Activated CD4-positive, alpha-beta T cell treated with anti-CD3 and anti-CD28 coated beads, Interleukin-10, Interleukin-2, amounts not matched to agents 100 ng/mL and 50 ng/mL, durations not matched to agents 16 hours and 8 hours (primary cell): ENCODE results near the gene MOV10.

Source experiments
- DNase-seq: peaks from one replicate; pipeline ENCODE4 v3.0.0-alpha.2; 2020

Gene MOV10

DNA sequence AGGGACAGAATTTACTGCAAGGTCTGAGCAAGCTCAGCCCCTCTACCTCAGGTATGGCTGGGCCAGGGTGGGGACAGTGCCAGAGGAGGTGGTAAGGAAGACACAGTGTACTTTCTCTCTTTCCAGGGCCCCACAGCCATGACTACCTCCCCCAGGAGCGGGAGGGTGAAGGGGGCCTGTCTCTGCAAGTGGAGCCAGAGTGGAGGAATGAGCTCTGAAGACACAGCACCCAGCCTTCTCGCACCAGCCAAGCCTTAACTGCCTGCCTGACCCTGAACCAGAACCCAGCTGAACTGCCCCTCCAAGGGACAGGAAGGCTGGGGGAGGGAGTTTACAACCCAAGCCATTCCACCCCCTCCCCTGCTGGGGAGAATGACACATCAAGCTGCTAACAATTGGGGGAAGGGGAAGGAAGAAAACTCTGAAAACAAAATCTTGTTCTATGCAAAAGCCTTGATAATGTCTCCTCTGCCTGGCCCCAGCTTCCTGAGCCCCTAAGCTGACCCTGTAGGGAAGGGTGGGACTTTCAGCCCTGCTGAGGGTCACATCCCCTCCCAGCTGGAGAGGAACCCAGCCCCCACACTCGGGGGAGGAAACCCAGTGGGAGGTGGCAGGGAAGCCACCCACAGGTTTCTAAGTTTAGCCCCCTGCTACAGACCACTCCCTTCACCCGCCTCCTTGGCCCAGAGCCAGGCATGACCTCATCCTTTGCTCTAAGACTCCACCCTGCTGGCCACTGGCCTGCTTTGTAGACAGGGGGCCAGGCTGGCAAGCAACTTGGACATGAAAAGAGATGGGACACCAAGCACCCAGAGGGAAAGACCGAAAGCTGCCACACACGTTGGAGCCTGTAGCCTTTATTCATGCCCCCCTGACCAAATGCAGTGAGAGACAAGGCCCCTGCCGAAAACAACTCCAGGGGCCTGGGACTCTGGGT, 26.1 kb downstream of the MOV10 start:
- peak; percentile 55 for DNase-seq

DNA sequence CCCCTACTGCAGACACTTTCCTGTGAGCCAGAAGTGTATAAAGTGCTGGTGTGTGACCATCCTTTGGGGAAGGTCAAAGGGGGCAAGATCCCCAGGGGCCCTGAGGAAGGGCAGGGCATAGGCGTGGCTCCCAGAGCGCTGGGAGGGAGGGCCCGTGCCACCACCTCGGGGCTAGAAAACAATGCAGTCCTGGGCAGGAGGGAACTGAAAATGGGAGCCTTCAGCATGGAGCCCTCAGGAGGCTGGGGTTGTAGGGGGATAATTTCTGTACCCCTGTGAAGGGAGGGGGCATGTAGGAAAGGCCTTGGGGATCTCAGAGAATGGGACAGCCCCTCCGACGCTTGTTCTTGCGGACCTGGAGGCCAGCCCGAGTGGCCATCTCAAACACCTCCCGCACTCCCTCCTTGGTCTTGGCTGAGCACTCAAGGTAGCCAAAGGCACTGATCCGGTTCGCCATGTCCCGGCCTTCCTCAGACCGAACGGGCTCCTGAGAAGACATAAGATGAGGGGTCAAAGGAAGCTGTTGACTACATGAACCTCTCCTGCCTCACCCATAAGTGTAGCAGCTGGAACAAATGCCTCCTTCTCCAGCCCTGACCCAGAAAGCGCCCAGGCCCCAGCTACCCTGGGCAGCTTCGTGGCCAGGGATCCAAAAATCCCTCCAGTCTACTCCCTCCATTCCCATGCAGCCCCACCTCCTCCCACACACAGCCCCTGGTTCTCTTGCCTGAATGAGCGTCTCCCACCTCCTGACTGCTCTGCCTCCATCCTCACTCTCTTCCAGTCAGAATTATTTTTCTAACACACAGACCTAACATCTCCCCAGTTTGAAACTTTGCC, 27.0 kb downstream of the MOV10 start:
- no peak for DNase-seq

DNA sequence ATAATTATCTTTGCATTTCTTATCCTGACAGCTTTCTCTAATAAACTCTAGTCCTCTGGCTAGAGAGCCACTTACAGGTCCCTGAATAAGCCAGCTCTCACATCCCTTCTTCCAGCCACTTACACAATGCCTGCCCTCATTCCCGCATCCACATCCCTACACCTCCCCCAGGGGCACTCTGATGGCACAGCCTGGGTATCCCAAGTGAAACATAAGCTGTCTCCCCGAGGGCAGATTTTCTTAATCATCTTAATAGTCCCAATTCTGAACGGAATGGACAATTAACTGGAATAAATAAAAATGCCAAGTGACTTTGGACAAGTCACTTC, 27.6 kb downstream of the MOV10 start:
- no peak for DNase-seq

DNA sequence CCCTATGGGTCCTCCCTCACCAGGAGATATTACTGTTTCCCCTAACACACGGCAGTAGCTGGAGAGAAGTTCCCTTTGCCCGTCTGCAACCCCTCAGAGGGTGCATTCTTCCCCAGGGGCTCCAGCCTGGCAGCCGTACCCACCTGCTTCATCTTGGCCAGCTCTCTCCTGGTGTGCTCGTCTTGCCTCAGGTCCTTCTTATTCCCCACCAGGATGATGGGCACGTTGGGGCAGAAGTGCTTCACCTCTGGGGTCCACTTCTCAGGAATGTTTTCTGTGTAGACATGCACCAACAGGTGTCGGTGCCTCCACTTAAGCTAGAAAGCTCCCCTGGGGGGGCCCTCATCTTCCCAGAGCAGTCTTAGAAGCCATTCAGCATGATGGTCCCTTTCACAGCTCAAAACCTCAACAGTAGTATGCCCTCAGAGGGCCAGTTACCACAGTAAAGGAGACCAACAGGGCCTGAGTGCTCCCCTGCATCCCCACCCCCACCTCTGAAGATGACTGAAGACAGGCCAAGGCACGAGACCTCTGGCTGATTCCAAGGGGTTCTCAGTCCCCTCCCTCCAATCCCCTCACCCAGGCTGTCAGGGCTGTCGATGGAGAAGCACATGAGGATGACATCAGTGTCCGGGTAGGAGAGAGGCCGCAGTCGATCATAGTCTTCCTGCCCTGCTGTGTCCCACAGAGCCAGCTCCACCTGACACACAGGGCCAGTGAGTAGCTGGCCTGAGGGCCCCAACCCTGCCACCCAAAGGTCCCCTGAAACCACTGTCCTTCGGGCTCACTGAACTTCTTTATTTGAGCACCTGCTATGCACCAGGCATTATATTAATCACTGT, 28.2 kb downstream of the MOV10 start:
- no peak for DNase-seq

DNA sequence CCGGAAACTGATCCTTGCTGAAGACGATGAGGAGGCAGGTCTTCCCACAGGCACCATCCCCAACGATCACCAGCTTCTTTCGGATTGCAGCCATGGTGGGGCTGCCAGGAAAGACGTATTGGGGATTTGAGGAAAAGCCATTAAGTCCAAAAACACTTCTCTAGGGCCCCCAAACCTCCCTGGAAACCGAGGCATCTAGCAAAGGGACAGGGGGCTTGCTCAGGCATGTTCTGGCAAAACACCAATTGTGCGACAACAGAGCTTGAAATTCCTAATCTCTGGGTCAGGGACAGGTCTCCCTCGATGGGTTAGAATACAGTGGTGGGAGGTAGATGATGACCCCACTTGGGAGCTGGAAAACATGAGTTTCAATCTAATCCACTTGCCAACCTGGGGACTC, 29.2 kb downstream of the MOV10 start:
- DNase-seq = no peak

DNA sequence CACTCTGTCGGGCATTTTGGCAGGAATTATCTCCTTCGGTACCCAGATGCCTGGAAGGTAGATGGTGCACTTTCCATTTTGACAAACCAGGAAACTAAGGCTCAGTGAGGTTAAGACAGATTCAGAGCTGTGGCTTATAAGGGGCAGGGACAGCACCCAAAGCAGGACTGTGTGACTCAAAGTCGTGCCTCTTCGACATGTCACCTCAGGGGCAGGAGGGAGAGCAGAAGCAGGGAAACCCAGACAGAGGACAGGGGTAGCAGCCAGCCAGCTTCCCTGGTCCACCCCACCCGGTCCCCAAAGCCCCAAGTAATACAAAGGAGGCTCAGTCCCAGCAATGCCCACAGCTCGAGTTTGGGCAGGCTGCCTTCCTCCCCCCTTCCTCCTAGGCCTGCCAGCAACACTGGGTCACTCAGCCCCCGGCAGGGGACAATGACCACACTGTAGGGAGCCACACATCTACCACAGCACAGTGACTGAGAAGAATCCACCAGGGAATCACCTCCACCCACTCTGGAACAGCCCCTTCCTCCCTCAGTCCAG, 30.0 kb downstream of the MOV10 start:
- peak; percentile 46 for DNase-seq

DNA sequence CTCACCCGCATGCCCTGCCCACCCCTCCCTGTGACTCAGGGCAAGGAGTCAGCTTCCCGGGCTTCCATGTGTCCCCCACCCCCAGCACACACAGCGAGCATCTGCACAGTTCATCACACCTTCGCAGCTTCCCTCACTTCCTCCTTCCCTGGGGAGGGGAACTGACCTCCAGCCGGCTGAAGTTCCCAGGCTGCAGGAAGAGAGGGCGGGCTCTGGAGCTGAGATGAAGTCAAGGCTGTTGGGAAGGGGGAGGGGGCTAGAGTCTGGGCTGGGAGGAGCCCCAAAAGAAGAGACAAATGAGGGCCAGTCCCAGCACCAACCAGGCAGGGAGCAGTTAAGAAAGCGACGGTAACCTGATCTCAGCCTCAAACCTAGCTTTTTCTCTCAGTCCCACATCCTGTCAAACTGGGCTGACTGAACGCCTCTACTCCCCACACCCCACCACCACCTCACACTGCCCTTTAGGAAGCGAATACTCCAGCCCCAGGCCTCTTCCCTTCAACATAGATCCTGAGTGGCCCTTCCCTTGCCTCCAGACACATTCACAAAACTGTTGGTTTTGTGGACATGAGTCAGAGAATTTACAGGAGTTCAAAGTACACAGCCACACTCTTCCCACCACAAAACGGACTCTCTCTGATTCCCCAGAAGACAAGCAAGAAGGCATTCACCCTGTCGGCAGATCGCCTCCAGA, 30.6 kb downstream of the MOV10 start:
- DNase-seq = peak; percentile 81

DNA sequence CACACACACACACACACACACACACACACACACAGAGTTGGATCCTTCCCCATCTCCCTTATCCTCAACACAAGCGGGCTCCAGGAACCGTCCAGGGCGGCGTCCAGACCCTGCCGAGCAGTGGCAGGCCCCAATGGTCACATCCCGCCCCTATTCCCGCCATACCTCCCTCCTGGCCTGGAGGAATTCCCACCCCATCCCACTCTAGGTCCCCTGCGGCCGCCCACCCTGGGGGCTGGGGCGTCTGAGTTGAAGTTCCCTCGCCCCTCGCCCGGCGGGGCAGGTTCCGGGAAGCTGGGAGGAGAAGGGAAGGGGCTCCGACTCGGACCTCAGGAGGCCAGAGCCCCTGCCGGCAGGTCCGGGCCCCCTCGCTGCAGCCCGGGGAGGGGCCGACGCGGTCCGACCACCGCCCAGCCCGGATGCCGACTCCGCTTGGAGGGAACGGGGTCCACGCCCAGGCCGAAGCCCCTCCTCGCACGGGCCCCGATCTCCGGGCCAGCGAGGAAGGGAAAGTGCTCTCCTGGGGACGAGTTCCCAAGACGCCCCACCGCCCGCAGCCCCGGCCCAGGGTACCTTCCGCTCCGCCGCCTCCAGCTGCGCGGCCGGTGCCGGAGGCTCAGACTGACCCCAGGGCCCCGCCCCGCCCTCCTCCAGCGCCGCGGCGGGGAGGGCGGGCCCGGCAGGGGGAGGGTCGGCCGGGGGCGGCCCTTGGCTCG, 32.2 kb downstream of the MOV10 start, which contains the start of gene RHOC:
TSS of gene RHOC (minus strand) at position 623 of the 716 bp plus-strand sequence. CDS start 3,328 bp downstream, outside the sequence.
- DNase-seq = peak; percentile 56

DNA sequence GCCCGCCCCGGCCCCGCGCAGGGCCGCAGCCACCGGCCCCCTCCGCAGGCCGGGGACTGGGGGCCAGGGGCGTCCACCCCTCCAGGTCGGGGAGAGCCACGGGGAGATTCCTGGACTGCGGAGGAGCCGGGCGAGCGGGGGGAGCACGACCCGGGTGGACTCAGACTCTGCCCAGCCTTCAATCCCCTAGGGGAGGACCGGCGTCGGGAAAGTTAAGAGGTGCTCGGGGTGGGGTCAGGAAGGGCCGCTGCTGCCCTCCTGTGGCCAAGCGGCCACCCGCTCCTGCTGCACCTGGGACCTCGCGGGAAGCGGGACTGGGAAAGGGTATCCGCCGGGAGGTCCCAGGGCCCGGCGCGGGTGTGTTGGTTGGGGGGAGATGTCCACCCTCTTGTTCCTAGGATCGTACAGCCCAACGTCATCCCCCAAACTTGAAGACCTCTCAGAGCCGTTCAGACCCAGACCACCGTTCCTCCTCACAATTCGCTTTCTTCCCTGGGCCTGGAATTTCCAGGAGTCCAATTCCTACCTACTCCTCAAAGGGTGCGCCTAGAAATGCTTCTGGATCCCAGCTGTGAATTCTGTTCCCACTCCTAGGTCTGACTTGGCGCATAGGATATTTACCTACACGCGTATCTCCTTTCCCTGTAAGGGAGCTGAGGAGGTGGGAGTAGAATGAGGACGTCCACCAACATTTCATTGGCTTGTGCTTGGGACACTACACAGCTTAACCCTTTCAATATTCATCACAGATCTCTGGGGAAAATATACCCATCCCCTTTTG, 33.0 kb downstream of the MOV10 start:
- DNase-seq = peak; percentile 77

DNA sequence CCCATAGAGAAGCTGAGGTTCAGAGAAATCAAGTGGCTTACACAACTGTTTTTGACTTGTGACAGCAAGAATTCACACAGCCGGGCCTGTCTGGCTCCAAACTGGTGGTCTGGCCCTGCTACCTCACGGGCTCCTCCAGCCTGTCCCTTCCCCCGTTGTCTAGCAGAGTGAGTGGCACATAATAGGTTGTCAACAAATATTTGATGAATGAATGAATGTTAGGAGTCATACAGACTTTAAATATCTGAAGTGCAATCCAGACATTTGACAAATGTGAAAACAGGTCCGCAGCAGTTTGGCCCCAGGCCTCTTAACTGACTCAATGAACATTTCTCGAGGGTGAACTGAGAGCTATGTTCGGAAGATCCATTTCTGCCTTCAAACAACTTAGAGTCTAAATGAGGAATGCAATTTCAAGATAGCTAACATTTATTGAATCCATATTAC, 33.6 kb downstream of the MOV10 start:
- DNase-seq = no peak

DNA sequence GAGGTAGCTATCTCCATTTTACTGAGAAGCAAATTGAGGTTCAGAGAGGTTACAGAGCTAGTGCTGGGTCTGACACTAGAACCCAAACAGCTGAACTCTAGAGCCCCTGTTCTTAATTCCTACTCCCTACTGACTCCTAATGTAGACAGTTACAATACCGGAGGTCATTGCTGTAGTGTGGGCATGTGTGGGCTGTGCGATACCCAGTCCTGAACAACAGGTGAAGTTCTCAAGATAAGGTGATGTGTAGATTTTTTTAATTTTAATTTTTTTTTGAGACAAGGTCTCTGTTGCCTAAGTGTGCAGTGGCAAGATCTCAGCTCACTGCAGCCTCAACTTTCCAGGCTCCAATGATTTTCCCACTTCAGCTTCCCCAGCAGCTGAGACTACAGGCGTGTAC, 34.0 kb downstream of the MOV10 start:
- DNase-seq = no peak

DNA sequence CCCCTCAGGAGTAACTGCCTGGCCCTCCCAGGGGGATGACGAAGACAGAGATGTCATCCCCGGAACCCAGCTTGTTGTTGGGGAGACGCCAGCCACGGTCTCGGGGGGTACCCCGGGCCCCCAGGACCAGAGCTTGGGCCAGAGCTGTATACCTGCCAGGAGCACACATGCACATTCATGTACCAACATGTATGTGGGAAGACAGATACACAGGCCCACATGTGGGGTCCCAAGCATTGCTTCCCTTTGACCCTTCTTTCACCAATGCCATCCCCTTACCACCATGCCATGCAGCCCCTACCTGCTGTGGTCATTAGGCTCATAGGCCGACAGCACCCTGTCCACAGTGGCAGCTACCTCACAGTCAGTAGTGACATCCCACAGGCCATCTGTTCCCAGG, 35.7 kb downstream of the MOV10 start:
- no peak for DNase-seq

DNA sequence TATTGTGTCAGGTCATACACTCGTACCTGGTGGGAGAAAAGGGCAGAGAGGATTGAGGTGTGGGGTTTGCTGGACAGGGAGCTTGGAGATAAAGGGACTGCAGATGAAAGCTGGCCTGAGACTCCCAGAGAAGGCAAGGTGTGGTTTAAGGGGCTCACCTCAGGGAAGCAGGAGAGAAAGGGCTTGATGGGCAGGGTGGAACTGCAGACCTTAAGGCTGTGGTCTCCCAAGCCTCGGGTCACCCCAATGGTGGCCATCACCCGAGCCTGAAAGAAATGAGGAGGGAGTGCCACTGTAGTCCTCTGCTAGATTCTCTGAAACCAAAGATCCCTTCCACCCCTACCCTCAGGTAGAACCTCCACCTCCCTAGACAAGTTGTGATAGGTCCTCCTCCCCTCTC, 36.1 kb downstream of the MOV10 start:
- no peak for DNase-seq

DNA sequence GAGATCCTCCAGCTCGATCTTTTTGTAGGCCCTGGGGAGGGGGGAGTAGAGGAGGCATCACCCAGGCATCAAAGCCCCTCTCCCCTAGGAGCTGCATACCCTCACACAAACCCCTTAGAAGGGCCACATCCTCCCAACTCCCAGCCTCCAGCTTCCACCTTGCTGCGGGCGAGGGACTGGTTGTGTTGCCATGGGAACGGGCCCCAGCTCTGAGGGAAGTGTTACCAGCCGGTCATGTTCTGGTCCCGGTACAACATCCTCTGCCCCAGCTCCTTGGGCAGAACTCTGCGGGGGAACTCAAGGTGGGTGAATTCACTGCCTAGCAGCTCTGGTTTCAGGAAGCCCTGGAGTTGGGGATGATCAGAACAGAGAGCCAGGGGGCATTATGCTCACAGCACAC, 36.6 kb downstream of the MOV10 start:
- no peak for DNase-seq

DNA sequence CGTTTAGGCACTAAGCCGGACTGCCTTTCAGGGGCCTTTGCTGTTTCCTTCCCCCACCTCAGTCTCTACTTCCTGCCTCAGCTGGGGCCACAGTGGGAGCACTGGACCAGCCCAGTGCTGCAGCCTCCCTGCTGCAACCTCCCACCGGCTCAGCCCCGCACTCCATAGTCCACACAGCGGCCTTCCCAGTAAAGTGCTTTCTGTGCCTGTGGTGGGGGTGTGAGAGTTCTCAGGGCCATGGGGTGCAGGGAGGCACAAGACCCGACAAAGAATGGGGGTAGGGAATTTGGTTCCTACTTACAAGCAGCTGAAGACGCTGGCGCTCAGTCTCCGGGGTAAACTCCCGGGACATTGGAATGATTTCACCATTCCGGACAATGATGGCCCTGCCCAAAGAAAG, 37.2 kb downstream of the MOV10 start:
- DNase-seq = no peak

DNA sequence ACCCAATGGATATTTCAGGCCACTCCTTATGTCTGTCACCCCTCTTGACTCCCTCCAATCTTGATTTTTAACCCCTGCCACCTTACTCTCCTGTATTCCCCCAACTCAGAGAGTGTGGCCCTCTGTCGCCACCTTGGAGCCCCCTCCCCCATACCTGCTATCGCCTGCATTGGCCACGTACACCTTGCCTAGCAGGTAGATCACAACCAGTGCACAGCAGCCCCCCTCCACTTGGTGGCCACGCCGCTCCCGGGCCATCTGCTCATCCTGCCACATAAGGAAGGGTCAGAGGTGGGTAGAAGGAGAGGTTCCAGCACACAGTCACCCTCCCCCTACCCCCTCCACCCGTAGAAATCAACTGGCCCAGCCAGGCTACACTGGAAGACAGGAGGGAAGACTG, 37.7 kb downstream of the MOV10 start:
- no peak for DNase-seq

DNA sequence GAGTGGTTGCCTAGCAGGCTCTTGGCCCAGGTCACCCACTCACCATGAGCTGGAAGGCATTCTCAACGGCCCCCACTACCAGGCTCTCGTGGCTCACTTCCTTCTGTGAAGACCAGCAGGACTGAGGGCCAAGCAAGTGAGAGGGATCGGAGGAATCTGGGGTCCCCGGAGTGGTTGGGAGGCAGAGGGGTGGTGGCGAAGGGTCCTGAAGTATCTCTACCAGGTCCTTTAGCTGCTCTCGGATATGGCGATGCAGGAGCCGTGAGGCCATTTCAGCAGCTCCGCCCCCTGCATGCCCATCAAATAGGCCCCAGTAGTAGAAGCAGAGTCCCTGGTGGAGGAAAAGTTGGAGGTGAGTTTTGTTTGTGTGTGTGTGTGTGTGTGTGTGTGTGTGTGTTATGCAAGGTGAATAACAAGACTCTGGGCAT, 38.3 kb downstream of the MOV10 start:
- no peak for DNase-seq

DNA sequence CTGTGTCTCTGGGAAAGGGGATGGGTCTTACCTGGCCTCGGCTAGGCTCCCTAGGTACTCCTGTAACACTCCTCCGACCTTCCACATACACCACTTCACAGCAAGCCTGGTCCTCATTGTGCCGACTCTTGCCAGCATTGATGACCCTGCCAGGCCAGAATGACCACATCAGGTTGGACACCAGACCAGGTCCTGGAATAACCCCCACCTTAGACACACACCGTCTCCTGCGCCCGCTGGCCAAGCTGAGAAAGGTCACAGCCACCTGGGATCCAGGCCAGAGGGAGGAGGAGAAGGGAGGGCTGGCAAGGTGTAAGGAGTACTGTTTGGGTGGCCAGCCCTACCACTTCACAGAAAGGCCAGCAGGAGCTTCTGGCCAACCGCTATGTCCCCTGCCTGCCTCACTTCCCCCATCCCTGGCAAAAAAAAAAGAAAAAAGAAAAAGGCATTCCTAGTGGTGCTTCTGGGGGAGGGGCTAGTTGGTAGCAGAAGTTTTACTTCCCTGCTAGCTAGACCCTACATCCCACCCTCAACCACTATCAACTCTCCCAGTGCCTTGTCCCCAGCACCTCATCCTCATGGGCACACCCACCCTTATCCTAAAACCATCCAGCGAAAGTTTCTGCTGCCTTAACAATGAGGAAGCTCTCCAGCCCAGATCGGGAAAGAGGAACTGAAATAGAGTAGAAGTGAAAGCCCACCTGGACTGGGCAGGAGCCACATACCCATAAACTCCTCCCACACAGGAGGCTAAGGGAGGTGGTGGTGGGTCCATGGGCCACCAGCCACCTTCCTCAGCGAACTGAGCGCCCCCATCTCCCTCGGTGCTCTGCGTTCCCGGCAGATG, 39.2 kb downstream of the MOV10 start:
- DNase-seq = no peak
